ENCODE data around the gene HOXA6. TPM values are rescaled to one million over a fixed set of nuclear protein-coding genes. Genes with fewer than 3 reads are reported as not detected.

HOXA6 gene
- 0.08 TPM for total RNA-seq (2013)
- polyA plus RNA-seq, result not detected
- polyA minus RNA-seq, result not detected in 2 replicates
- total RNA-seq, result 0 to 0.80 (median 0) reads per million in 11 experiments

DNA sequence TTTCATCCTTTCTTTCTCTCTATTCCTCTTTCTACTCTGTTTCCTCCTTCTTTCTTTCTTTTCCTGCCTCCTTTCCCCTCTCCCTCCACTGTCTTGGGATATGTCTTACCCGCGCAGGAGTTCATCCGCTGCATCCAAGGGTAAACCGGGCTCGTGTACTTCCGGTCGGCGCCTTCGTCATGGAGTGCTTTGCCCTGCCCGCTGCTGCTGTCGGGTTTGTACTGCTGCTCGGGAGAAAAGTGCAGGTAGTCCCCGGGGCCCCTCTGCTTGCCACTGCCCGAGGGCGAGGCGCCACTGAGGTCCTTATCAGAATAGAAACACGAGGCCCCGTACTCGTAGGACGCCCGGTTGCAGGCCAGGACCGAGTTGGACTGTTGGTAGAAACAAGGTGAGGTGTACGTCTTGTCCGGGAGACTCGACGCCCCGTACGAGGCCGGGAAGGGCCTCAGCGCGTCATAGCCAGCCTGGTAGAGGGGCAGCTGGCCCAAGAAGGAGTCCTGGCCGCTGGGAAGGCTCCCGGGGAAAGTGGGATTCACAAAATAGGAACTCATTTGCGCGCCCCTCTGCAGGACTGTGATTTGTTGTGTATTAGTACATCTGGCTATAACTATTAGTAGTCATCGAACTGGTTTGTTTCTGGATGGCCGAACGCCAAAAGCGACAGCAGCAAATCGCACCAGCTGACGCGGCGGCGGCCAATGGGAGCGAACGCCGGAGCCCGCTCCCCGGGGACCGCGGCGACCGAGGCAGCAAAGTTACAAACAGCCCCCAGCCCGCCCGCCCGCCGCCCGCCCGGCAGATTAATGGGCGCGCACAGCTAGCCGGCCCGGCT is at the start of gene HOXA6:
TSS of gene HOXA6 (minus strand) at position 576 of the 832 bp plus-strand sequence. CDS start at position 551, 25 bp downstream.
- peak within 1 kb of the TSS in 1 of 7 donors; percentile 31 for H3K27ac Mint-ChIP-seq
- Histone ChIP-seq H3K27me3 (ENCODE audit: control insufficient read depth in 2 of 2, insufficient read depth in 2 of 2, low read length in 2 of 2) (peaks cover 58 to 89% of the 10 kb centered on the region in 2 donors), H4K20me1 (ENCODE audit: insufficient read depth, low read length) (no peaks in the 10 kb centered on the region), H3K79me2 (ENCODE audit: insufficient read depth, low read length) (no peaks in the 10 kb centered on the region), H3K27ac (ENCODE audit: low read depth in 1 of 2, low read length in 2 of 2) (no peak within 1 kb of the TSS), H3K4me2 (replicated peaks; ENCODE audit: extremely low read depth, low read length, poor library complexity, severe bottlenecking) (peak within 1 kb of the TSS; percentile 50), H3K4me3 (replicated peaks in 1 of 3; ENCODE audit: low read depth in 2 of 3, low read length in 3 of 3) (peak within 1 kb of the TSS in 2 of 3 experiments; percentile 21 to 52), H2AFZ (ENCODE audit: insufficient read depth, low read depth, low read length, poor library complexity, severe bottlenecking) (peak within 1 kb of the TSS; percentile 25), H3K9ac (ENCODE audit: insufficient read depth, low read length, poor library complexity, severe bottlenecking) (no peak within 1 kb of the TSS), H3K9me3 (replicated peaks in 1 of 2; ENCODE audit: control insufficient read depth in 1 of 2, insufficient read depth in 1 of 2, low read length in 2 of 2) (peaks cover 26 to 43% of the 10 kb centered on the region in 2 donors), H3K4me1 (ENCODE audit: control insufficient read depth in 1 of 2, insufficient read depth in 2 of 2, low read length in 2 of 2) (peaks cover 37 to 43% of the 10 kb centered on the region in 2 donors), H3K36me3 (replicated peaks in 1 of 2; ENCODE audit: control insufficient read depth in 1 of 2, insufficient read depth in 2 of 2, low read length in 2 of 2) (no peaks in the 10 kb centered on the region)
- peaks cover 13 to 61% (median 42%) of the 10 kb centered on the region in 7 donors for H3K9me3 Mint-ChIP-seq
- H3K36me3 Mint-ChIP-seq, result peaks cover 12 to 25% of the 10 kb centered on the region in 2 donors
- WGBS (ENCODE audit: insufficient coverage), result 15% methylated on average over 63 of the region's 63 CpGs
- TF ChIP-seq, protein P1, sequence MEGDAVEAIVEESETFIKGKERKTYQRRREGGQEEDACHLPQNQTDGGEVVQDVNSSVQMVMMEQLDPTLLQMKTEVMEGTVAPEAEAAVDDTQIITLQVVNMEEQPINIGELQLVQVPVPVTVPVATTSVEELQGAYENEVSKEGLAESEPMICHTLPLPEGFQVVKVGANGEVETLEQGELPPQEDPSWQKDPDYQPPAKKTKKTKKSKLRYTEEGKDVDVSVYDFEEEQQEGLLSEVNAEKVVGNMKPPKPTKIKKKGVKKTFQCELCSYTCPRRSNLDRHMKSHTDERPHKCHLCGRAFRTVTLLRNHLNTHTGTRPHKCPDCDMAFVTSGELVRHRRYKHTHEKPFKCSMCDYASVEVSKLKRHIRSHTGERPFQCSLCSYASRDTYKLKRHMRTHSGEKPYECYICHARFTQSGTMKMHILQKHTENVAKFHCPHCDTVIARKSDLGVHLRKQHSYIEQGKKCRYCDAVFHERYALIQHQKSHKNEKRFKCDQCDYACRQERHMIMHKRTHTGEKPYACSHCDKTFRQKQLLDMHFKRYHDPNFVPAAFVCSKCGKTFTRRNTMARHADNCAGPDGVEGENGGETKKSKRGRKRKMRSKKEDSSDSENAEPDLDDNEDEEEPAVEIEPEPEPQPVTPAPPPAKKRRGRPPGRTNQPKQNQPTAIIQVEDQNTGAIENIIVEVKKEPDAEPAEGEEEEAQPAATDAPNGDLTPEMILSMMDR (IDR thresholded peaks at IDR 0.05), result no peak
- H3K4me3 Mint-ChIP-seq, result peak within 1 kb of the TSS; percentile 67 to 92
- intact Hi-C loops (cut with micrococcal nuclease), result no loop called here
- H3K4me1 Mint-ChIP-seq, result peaks cover 44% of the 10 kb centered on the region
- no peak for DNase-seq
- H3K27me3 Mint-ChIP-seq (ENCODE audit: low read depth in 3 of 3), result peaks cover 82 to 95% (median 93%) of the 10 kb centered on the region in 3 donors

DNA sequence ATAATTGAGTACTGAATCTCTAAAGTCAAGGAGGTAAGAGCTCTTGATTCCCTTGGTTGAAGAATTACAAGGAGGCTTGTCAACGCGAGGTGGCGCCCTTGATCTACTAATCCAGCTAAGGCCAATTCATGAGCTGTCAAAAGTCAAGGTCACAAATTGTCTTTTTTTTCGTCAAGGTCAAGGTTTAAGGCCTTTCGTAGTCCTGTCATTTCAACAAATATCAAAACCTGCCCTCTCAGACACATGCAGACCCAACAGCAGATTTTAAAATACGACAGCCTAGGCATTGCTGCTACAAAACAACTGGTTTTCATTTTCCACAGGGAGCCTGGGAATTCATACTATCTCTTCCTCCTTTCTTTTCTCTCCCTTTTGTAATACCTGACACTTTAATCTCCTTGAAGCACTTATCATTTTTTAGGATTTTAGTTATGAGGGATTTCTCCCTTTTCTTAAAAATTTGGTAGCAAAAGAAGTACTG is 48.8 kb upstream of the HOXA6 start:
- Histone ChIP-seq H2AFZ (ENCODE audit: insufficient read depth, low read depth, low read length, poor library complexity, severe bottlenecking) (no peak overlapping the region), H4K20me1 (ENCODE audit: insufficient read depth, low read length) (no peaks in the 10 kb centered on the region), H3K27ac (ENCODE audit: low read depth in 1 of 2, low read length in 2 of 2) (no peak overlapping the region), H3K4me1 (ENCODE audit: control insufficient read depth in 1 of 2, insufficient read depth in 2 of 2, low read length in 2 of 2) (peaks cover 38 to 47% of the 10 kb centered on the region in 2 donors), H3K9ac (ENCODE audit: insufficient read depth, low read length, poor library complexity, severe bottlenecking) (no peak overlapping the region), H3K9me3 (replicated peaks in 1 of 2; ENCODE audit: control insufficient read depth in 1 of 2, insufficient read depth in 1 of 2, low read length in 2 of 2) (peaks cover 6 to 47% of the 10 kb centered on the region in 2 donors), H3K79me2 (ENCODE audit: insufficient read depth, low read length) (no peaks in the 10 kb centered on the region), H3K27me3 (ENCODE audit: control insufficient read depth in 2 of 2, insufficient read depth in 2 of 2, low read length in 2 of 2) (peaks cover 86 to 92% of the 10 kb centered on the region in 2 donors), H3K4me2 (replicated peaks; ENCODE audit: extremely low read depth, low read length, poor library complexity, severe bottlenecking) (no peak overlapping the region), H3K4me3 (replicated peaks in 1 of 3; ENCODE audit: low read depth in 2 of 3, low read length in 3 of 3) (no peak overlapping the region), H3K36me3 (replicated peaks in 1 of 2; ENCODE audit: control insufficient read depth in 1 of 2, insufficient read depth in 2 of 2, low read length in 2 of 2) (no peaks in the 10 kb centered on the region)
- Mint-ChIP-seq H3K27me3 (ENCODE audit: low read depth in 3 of 3) (peaks cover 84 to 91% (median 87%) of the 10 kb centered on the region in 3 donors), H3K4me1 (peaks cover 51% of the 10 kb centered on the region), H3K9me3 (peaks cover 0 to 40% (median 24%) of the 10 kb centered on the region in 7 donors), H3K27ac (no peak overlapping the region), H3K4me3 (peak overlapping the region in 1 of 2 donors; percentile 84), H3K36me3 (peaks cover 11 to 17% of the 10 kb centered on the region in 2 donors)
- TF ChIP-seq, protein P1 (IDR thresholded peaks at IDR 0.05), result peak; percentile 96
- peak; percentile 58 to 77 (median 74) for DNase-seq
- WGBS (ENCODE audit: insufficient coverage), result 2% methylated on average over 6 of the region's 6 CpGs
- intact Hi-C loops (cut with micrococcal nuclease), result loop anchor here (5.0 to 10.0 kb wide), 3 partner anchors 588 to 826 kb away; no protein-coding TSS in a partner anchor

All from CD14-positive monocyte (primary cell).